K562 (cell line): ENCODE data around the gene HARS2. TPM values are rescaled to one million over a fixed set of nuclear protein-coding genes. Genes with fewer than 3 reads are reported as not detected.

ENCODE experiments used
- BACH1 ChIP-seq: fragments of 200-800 bp; sonication (Bioruptor generic); IDR thresholded peaks from 2 replicates; pipeline ENCODE4 v1.6.1; 2016; ENCODE audit warnings: missing genetic modification characterization, missing compliant biosample characterization
- CSDE1 ChIP-seq, 2 experiments: fragments of 450-650 bp; IDR thresholded peaks; 2 replicates each; pipeline ENCODE4 v1.6.1; 2016; ENCODE audit warnings: mild to moderate bottlenecking in 1 of 2
- DACH1 ChIP-seq: fragments of 450-650 bp; IDR thresholded peaks from 2 replicates; pipeline ENCODE4 v1.6.1; 2018; ENCODE audit not compliant: partially characterized antibody
- EP400 ChIP-seq: fragments of 450-650 bp; IDR thresholded peaks from 2 replicates; pipeline ENCODE4 v1.6.1; 2017; ENCODE audit warnings: antibody characterized with exemption, mild to moderate bottlenecking, moderate library complexity
- GATA2 ChIP-seq: sonication (generic); formaldehyde crosslinking; IDR thresholded peaks from 2 replicates; pipeline ENCODE4 v1.4.0; 2020; ENCODE audit warnings: mild to moderate bottlenecking, missing genetic modification reagents
- HDAC1 ChIP-seq, 2 experiments: fragments of 450-650 bp; IDR thresholded peaks; 2 replicates each; pipeline ENCODE4 v1.6.1; 2016 to 2017; ENCODE audit warnings: inconsistent platforms in 1 of 2, mild to moderate bottlenecking in 1 of 2, moderate library complexity in 1 of 2
- HDAC8 ChIP-seq: fragments of 450-650 bp; IDR thresholded peaks from 2 replicates; pipeline ENCODE4 v1.6.1; 2016; ENCODE audit warnings: mild to moderate bottlenecking, missing genetic modification characterization, moderate library complexity, missing compliant biosample characterization
- MCM3 ChIP-seq: fragments of 450-650 bp; IDR thresholded peaks from 2 replicates; pipeline ENCODE4 v1.6.1; 2016
- MECOM ChIP-seq: fragments of 250-450 bp; sonication (Bioruptor Pico); IDR thresholded peaks from 2 replicates; pipeline ENCODE4 v1.8.0; 2022; ENCODE audit warnings: inconsistent platforms
- MIER1 ChIP-seq: fragments of 450-650 bp; IDR thresholded peaks from 2 replicates; pipeline ENCODE4 v1.6.1; 2016; ENCODE audit warnings: antibody characterized with exemption, mild to moderate bottlenecking, low read depth
- MLX ChIP-seq, 2 experiments: fragments of 450-650 bp in 1 of 2; sonication (generic) in 1 of 2; formaldehyde crosslinking; conservative IDR thresholded peaks; 2 replicates each; pipeline versions ENCODE4 v1.4.0 to v1.8.1; 2020 to 2022; ENCODE audit warnings: mild to moderate bottlenecking in 1 of 2, missing genetic modification reagents in 1 of 2
- MTF1 ChIP-seq: fragments of 250-450 bp; sonication (Bioruptor Pico); IDR thresholded peaks from 2 replicates; pipeline ENCODE4 v1.9.0; 2021; ENCODE audit warnings: moderate library complexity, mild to moderate bottlenecking, inconsistent platforms, borderline replicate concordance
- MXD1 ChIP-seq: fragments of 250-450 bp; sonication (Bioruptor Pico); IDR thresholded peaks from 2 replicates; pipeline ENCODE4 v1.8.0; 2021; ENCODE audit warnings: borderline replicate concordance, mild to moderate bottlenecking, moderate library complexity; ENCODE audit not compliant: poor library complexity, severe bottlenecking
- RBM22 ChIP-seq: fragments of 200-400 bp; formaldehyde crosslinking; IDR thresholded peaks from 2 replicates; pipeline ENCODE4 v1.6.1; 2018; ENCODE audit warnings: low read length, low read depth; ENCODE audit not compliant: poor library complexity, severe bottlenecking
- RFX5 ChIP-seq: IDR thresholded peaks from 2 replicates; pipeline ENCODE4 v1.6.1; 2011; ENCODE audit warnings: low read depth, mild to moderate bottlenecking, improper control_type of control experiment, low read length
- SNAPC5 ChIP-seq: fragments of 250-450 bp; sonication (Bioruptor Pico); IDR thresholded peaks from 2 replicates; pipeline ENCODE4 v1.8.0; 2021; ENCODE audit warnings: moderate library complexity, mild to moderate bottlenecking, inconsistent platforms
- STAT5B ChIP-seq: fragments of 250-450 bp; sonication (Bioruptor Pico); IDR thresholded peaks from 2 replicates; pipeline ENCODE4 v1.8.0; 2021; ENCODE audit warnings: mild to moderate bottlenecking, inconsistent platforms
- ZNF253 ChIP-seq: fragments of 250-450 bp; sonication (Bioruptor Pico); conservative IDR thresholded peaks from 2 replicates; pipeline ENCODE4 v1.6.1; 2021; ENCODE audit warnings: mild to moderate bottlenecking
- ZNF398 ChIP-seq: fragments of 250-450 bp; sonication (Bioruptor Pico); IDR thresholded peaks from 2 replicates; pipeline ENCODE4 v1.8.0; 2021; ENCODE audit warnings: moderate library complexity, mild to moderate bottlenecking, inconsistent platforms
- ZSCAN29 ChIP-seq: fragments of 450-650 bp; IDR thresholded peaks from 2 replicates; pipeline ENCODE4 v1.6.1; 2017
- polyA plus RNA-seq, 8 experiments: library from polyadenylated mRNA; depleted of rRNA in 4 of 8; stranded (reverse) in 5 of 8; unstranded in 3 of 8; fragments of >200 nt; fragmentation: Nextera tagmentation in 2 of 8; fragmentation: Illumina TruSeq in 1 of 8; extraction: Ambion mirVana in 2 of 8; extraction: Trizol in 1 of 8; gene quantifications; 2 replicates each; pipeline versions ENCODE4 v1.2.1 to v1.2.3, GENCODE V29; 2011 to 2014; ENCODE audit warnings: inconsistent platforms in 1 of 8, missing spikeins in 1 of 8
- total RNA-seq, 7 experiments: library from RNA; depleted of rRNA in 6 of 7; stranded (reverse); fragments of >200 nt in 6 of 7; fragmentation: Illumina TruSeq in 2 of 7; extraction: Trizol in 2 of 7; gene quantifications; 2 replicates each; pipeline versions ENCODE4 v1.2.1 to v1.2.3, GENCODE V29; 2011 to 2021; ENCODE audit warnings: low replicate concordance in 1 of 7
- TF ChIP-seq, protein P1 (sequence below), 2 experiments: IDR thresholded peaks; 2 replicates each; pipeline ENCODE4 v1.6.1; 2012; ENCODE audit warnings: improper control_type of control experiment in 2 of 2, low read depth in 2 of 2, low read length in 2 of 2, borderline replicate concordance in 1 of 2
- TF ChIP-seq, protein P2 (sequence below), 2 experiments: fragments of 250-450 bp in 1 of 2; fragments of 450-650 bp in 1 of 2; sonication (Bioruptor Pico) in 1 of 2; IDR thresholded peaks; 2 replicates each; pipeline versions ENCODE4 v1.6.1 to v1.8.0; 2016 to 2021; ENCODE audit warnings: mild to moderate bottlenecking in 2 of 2, moderate library complexity in 2 of 2, missing compliant biosample characterization in 1 of 2, missing genetic modification characterization in 1 of 2

HARS2 gene
- total and polyA plus RNA-seq, 9 of the 15 experiments (the other 6 are each of a cell fraction or from before 2014, with no cell fraction given): 8.5 to 41.6 (median 27.1) TPM

GRCh38 chr5:140710899-140711552 lies 19.8 kb downstream of the HARS2 start (continued):
- TF ChIP-seq, protein P1, sequence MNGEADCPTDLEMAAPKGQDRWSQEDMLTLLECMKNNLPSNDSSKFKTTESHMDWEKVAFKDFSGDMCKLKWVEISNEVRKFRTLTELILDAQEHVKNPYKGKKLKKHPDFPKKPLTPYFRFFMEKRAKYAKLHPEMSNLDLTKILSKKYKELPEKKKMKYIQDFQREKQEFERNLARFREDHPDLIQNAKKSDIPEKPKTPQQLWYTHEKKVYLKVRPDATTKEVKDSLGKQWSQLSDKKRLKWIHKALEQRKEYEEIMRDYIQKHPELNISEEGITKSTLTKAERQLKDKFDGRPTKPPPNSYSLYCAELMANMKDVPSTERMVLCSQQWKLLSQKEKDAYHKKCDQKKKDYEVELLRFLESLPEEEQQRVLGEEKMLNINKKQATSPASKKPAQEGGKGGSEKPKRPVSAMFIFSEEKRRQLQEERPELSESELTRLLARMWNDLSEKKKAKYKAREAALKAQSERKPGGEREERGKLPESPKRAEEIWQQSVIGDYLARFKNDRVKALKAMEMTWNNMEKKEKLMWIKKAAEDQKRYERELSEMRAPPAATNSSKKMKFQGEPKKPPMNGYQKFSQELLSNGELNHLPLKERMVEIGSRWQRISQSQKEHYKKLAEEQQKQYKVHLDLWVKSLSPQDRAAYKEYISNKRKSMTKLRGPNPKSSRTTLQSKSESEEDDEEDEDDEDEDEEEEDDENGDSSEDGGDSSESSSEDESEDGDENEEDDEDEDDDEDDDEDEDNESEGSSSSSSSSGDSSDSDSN (IDR thresholded peaks at IDR 0.05; ENCODE audit: borderline replicate concordance in 1 of 2, low read depth in 2 of 2, low read length in 2 of 2): peak; percentile 20 to 46; a peak in 1 of 4 replicates
- TF ChIP-seq, protein P2, sequence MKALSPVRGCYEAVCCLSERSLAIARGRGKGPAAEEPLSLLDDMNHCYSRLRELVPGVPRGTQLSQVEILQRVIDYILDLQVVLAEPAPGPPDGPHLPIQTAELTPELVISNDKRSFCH (CRISPR knock-in tag; IDR thresholded peaks at IDR 0.05): no peak
- TF ChIP-seq, protein P2 (tag; IDR thresholded peaks at IDR 0.05): peak; percentile 77
- no peak for TF ChIP-seq GATA2 (CRISPR knock-in tag)
- no peak for TF ChIP-seq SNAPC5 (CRISPR knock-in tag)
- peak; percentile 65 for TF ChIP-seq RBM22
- no peak for TF ChIP-seq ZNF253 (CRISPR knock-in tag)
- TF ChIP-seq ZSCAN29: no peak
- TF ChIP-seq RFX5: peak; percentile 68; the same call in 1 of the 2 replicates
- TF ChIP-seq MLX (CRISPR knock-in tag; conservative IDR thresholded peaks at IDR 0.05): no peak
- TF ChIP-seq ZNF398 (CRISPR knock-in tag): no peak
- peak; percentile 100 for TF ChIP-seq BACH1 (tag)
- TF ChIP-seq MXD1 (CRISPR knock-in tag): no peak
- TF ChIP-seq HDAC8 (tag): no peak
- TF ChIP-seq CSDE1 (IDR thresholded peaks at IDR 0.05): peak in 1 of 2 experiments; percentile 86; a peak in 1 of 4 replicates
- TF ChIP-seq STAT5B: no peak
- TF ChIP-seq MIER1: peak; percentile 78
- no peak for TF ChIP-seq MTF1 (CRISPR knock-in tag)
- TF ChIP-seq MCM3: no peak
- peak; percentile 76 for TF ChIP-seq EP400
- peak in 1 of 2 experiments; percentile 90; a peak in 3 of 4 replicates for TF ChIP-seq HDAC1 (IDR thresholded peaks at IDR 0.05)
- peak; percentile 94 for TF ChIP-seq MECOM (CRISPR knock-in tag)
- peak; percentile 40 for TF ChIP-seq DACH1
